Heart right ventricle (tissue), 16 donors: ENCODE results near the gene SOCS7. TPM values are rescaled to one million over a fixed set of nuclear protein-coding genes. Genes with fewer than 3 reads are reported as not detected.

Source experiments
- ATAC-seq, 8 donors: fragments of 200-7000 bp; cut with Tn5 transposase; one replicate each; pipeline ENCODE4 v1.9.1; 2020; ENCODE audit warnings: mild to moderate bottlenecking in 8 of 8, moderate library complexity in 8 of 8, moderate number of reproducible peaks in 1 of 8
- DNase-seq, 2 donors: peaks; one replicate each; pipeline ENCODE4 v3.0.0-alpha.2; 2020
- H3K27ac ChIP-seq, 10 donors: fragments of 200-600 bp; sonication (generic) in 2 of 10; one replicate each; pipeline versions ENCODE4 v1.5.0 to v1.8.0; 2020 to 2022; ENCODE audit warnings: mild to moderate bottlenecking in 3 of 10
- H3K27me3 ChIP-seq, 7 donors: fragments of 200-600 bp; one replicate each; pipeline ENCODE4 v1.8.0; 2021 to 2022; ENCODE audit warnings: mild to moderate bottlenecking in 2 of 7
- H3K36me3 ChIP-seq, 9 donors: fragments of 200-600 bp; sonication (generic) in 1 of 9; one replicate each; pipeline versions ENCODE4 v1.5.0 to v1.8.0; 2020 to 2022; ENCODE audit warnings: mild to moderate bottlenecking in 2 of 9
- H3K4me1 ChIP-seq, 9 donors: fragments of 200-600 bp; sonication (generic) in 1 of 9; one replicate each; pipeline versions ENCODE4 v1.5.0 to v1.8.0; 2020 to 2022; ENCODE audit warnings: mild to moderate bottlenecking in 4 of 9
- H3K4me3 ChIP-seq, 10 donors: fragments of 200-600 bp; sonication (generic) in 2 of 10; one replicate each; pipeline versions ENCODE4 v1.5.0 to v1.8.0; 2020 to 2022; ENCODE audit warnings: mild to moderate bottlenecking in 7 of 10, moderate library complexity in 2 of 10
- H3K9me3 ChIP-seq, 11 donors: fragments of 200-600 bp in 10 of 11; sonication (generic) in 2 of 11; one replicate each; pipeline versions ENCODE4 v1.5.0 to v1.8.0; 2013 to 2022; ENCODE audit warnings: mild to moderate bottlenecking in 2 of 11, control low read depth in 1 of 11, moderate library complexity in 1 of 11
- CTCF ChIP-seq, 9 donors: fragments of 200-600 bp; sonication (generic) in 2 of 9; IDR thresholded peaks; one replicate each; pipeline versions ENCODE4 v1.5.0 to v1.8.0; 2021 to 2022; ENCODE audit warnings: antibody characterized with exemption in 9 of 9, mild to moderate bottlenecking in 5 of 9, moderate library complexity in 1 of 9
- WGBS, 2 donors: extraction: QIAGEN DNeasy Blood & Tissue Kit; methylation state at CpG; one replicate each; pipeline ENCODE4 v1.1.7; 2013; ENCODE audit warnings: inconsistent platforms in 1 of 2; 5-methylcytosine and 5-hydroxymethylcytosine counted together
- intact Hi-C, 10 donors: fragments of 100-400 bp; cut with DNase I; formaldehyde crosslinking; loops; one replicate each; pipeline versions ENCODE4 v1.11.1 to v1.14.2; 2022
- polyA plus RNA-seq, 2 donors: library from polyadenylated mRNA; stranded (reverse); fragments of 200-250 nt; gene quantifications; one replicate each; pipeline ENCODE4 v1.2.3, GENCODE V29; 2013
- total RNA-seq, 10 donors: library from RNA; stranded (reverse); fragmentation: NEBNext Ultra II Directional in 3 of 10; extraction: Animal tissue kit (Norgen Biotek cat#: 25700) in 3 of 10; gene quantifications; one replicate each; pipeline versions ENCODE4 v1.2.1 to v1.2.4, GENCODE V29; 2021 to 2023
- donor health status: Arrhythmogenic right ventricular cardiomyopathy.
- donor health status: ischemic (EF 13 %, LVEDD 7.1; RV severe dilation, severe dysfunction).
- donor health status: healthy with polysubstance abuse.
- donor health status: DM: no; HTN: yes; CAD: no.
- donor health status: DM: no; HTN: no; CAD: no.
- donor health status: ischemic (EF 25% LVEDD 6.9; RV normal size, moderate dysfunction).
- donor health status: ischemic (EF 25% LVEDD 5.7; RV mildly dilated, moderate dysfunction).
- donor health status: healthy.
- donor health status: DM: yes; HTN: yes; CAD: no.
- donor health status: Ischemic cardiomyopathy.
- donor health status: ischemic (EF 35%, LVEDD 5.7; RV mildly dilated, moderate dysfunction).
- donor health status: nonischemic (EF 11% LVEDD 7.7; RV severe dilation, severe dysfunction).
- donor health status: DM: yes; HTN: yes; CAD: no.
- donor health status: PGD.
- donor health status: ischemic (EF 29% LVEDD 5.4; RV normal size, mild dysfunction).
- donor health status: nonischemic (EF 23%, LVEDD 6.1; RV moderate dilation, normal function).

SOCS7 gene
- total and polyA plus RNA-seq, 12 donors, result 2.9 to 23.8 (median 15.1) TPM

- intact Hi-C loops, result loop anchor here in 2 of 10 donors (5.0 to 10.0 kb wide), 2 partner anchors 75 to 247 kb away; partner anchors contain the start of gene GPR179 (in 1 of the 2)
- DNase-seq (no peak), ATAC-seq (no peak)
- no peak overlapping the region for H3K4me3 ChIP-seq
- peaks cover 0 to 60% (median 23%) of the 10 kb centered on the region in 7 donors for H3K27me3 ChIP-seq
- H3K36me3 ChIP-seq, result no peaks in the 10 kb centered on the region
- H3K9me3 ChIP-seq, result no peaks in the 10 kb centered on the region
- 66 to 70% methylated on average over 11 of the region's 11 CpGs for WGBS, 2 donors
- no peak for TF ChIP-seq CTCF (IDR thresholded peaks at IDR 0.05)
- peaks cover 7 to 47% (median 28%) of the 10 kb centered on the region in 9 donors for H3K4me1 ChIP-seq
- H3K27ac ChIP-seq, result no peak overlapping the region
Observed at GRCh38 chr17:38417210-38417951, 65.7 kb downstream of the SOCS7 start.

GRCh38 chr17:38418062-38418692 lies 66.5 kb downstream of the SOCS7 start:
- ATAC-seq (no peak), DNase-seq (no peak)
- no peaks in the 10 kb centered on the region for H3K36me3 ChIP-seq
- no peak for TF ChIP-seq CTCF (IDR thresholded peaks at IDR 0.05)
- intact Hi-C loops, result loop anchor here in 2 of 10 donors (5.0 to 10.0 kb wide), 2 partner anchors 76 to 247 kb away; partner anchors contain the start of gene GPR179 (in 1 of the 2)
- H3K4me1 ChIP-seq, result peaks cover 7 to 47% (median 30%) of the 10 kb centered on the region in 9 donors
- H3K4me3 ChIP-seq, result no peak overlapping the region
- H3K27me3 ChIP-seq, result peaks cover 0 to 64% (median 23%) of the 10 kb centered on the region in 7 donors
- no peak overlapping the region for H3K27ac ChIP-seq
- H3K9me3 ChIP-seq, result no peaks in the 10 kb centered on the region
- 88 to 91% methylated on average over 7 of the region's 7 CpGs for WGBS, 2 donors

- DNase-seq (no peak), ATAC-seq (no peak)
- WGBS, 2 donors, result 3 to 5% methylated on average over 35 to 78 of the region's 78 CpGs
- H3K27me3 ChIP-seq, result peaks cover 0 to 64% (median 23%) of the 10 kb centered on the region in 7 donors
- H3K9me3 ChIP-seq, result no peaks in the 10 kb centered on the region
- peak overlapping the region in 8 of 10 donors; percentile 26 to 43 (median 36) for H3K4me3 ChIP-seq
- peaks cover 7 to 52% (median 32%) of the 10 kb centered on the region in 9 donors for H3K4me1 ChIP-seq
- H3K36me3 ChIP-seq, result no peaks in the 10 kb centered on the region
- H3K27ac ChIP-seq, result no peak overlapping the region
- intact Hi-C loops, result loop anchor here in 2 of 10 donors (5.0 to 10.0 kb wide), 2 partner anchors 77 to 246 kb away; partner anchors contain the start of gene GPR179 (in 1 of the 2)
- no peak for TF ChIP-seq CTCF (IDR thresholded peaks at IDR 0.05)
Observed at GRCh38 chr17:38418693-38419507, 67.3 kb downstream of the SOCS7 start.
